Endothelial cell of umbilical vein (primary cell): ENCODE results near the gene ARHGAP30. TPM values are rescaled to one million over a fixed set of nuclear protein-coding genes. Genes with fewer than 3 reads are reported as not detected.
A peak's percentile ranks its signal among the peaks of the same experiment; 100 is the strongest.

Source experiments
- BruUV-seq: library from RNA; stranded (reverse); fragments of 400-500 nt; replicated peaks from 2 replicates; lab custom pipeline; 2021; lab: Mats Ljungman, UMichigan
- CTCF ChIA-PET: fragments of 300-600, 350-600 bp; sonication (Branson Sonifier 250); formaldehyde crosslinking; loops from one replicate; lab custom pipeline; 2021; ENCODE audit warnings: antibody characterized with exemption, inconsistent platforms; lab: Charles Lee
- POLR2A ChIA-PET: fragments of 300-600, 350-600 bp; sonication (Branson Sonifier 250); formaldehyde crosslinking; loops from one replicate; lab custom pipeline; 2021; ENCODE audit warnings: antibody characterized with exemption, inconsistent platforms; lab: Charles Lee
- DNase-seq: peaks from one replicate; pipeline ENCODE4 v3.0.0-alpha.2; 2011; ENCODE audit warnings: low read depth, low spot score
- FAIRE-seq: peaks from 2 replicates; lab custom pipeline; 2011; peaks lifted over from hg19 to GRCh38; lab: Jason Lieb, UNC
- H2AFZ ChIP-seq: 2 replicates; pipeline ENCODE4 v1.6.0; 2012; ENCODE audit warnings: low read depth, low read length, control low read depth, inconsistent platforms
- H3K27ac ChIP-seq: 2 replicates; pipeline ENCODE4 v1.5.1; 2011; ENCODE audit warnings: low read depth, mild to moderate bottlenecking, control low read depth, low read length, moderate library complexity; ENCODE audit not compliant: insufficient read depth
- H3K27me3 ChIP-seq, 2 experiments: 2 replicates each; pipeline versions ENCODE4 v1.6.0 to v1.6.1; 2011; ENCODE audit warnings: low read length in 2 of 2, mixed read lengths in 1 of 2; ENCODE audit not compliant: control insufficient read depth in 2 of 2, insufficient read depth in 2 of 2
- H3K36me3 ChIP-seq, 2 experiments: 2 replicates in 1 of 2; 3 replicates in 1 of 2; pipeline ENCODE4 v1.5.1; 2011; ENCODE audit warnings: low read length in 2 of 2, mild to moderate bottlenecking in 1 of 2, moderate library complexity in 1 of 2; ENCODE audit not compliant: control insufficient read depth in 2 of 2, insufficient read depth in 2 of 2; ENCODE audit errors: extremely low read depth in 1 of 2
- H3K4me1 ChIP-seq: 3 replicates; pipeline ENCODE4 v1.5.1; 2011; ENCODE audit warnings: mild to moderate bottlenecking, low read length; ENCODE audit not compliant: control insufficient read depth, insufficient read depth; ENCODE audit errors: extremely low read depth
- H3K4me2 ChIP-seq: 2 replicates; pipeline ENCODE4 v1.6.1; 2011; ENCODE audit warnings: low read length, control low read depth, mixed read lengths; ENCODE audit not compliant: insufficient read depth
- H3K4me3 ChIP-seq, 3 experiments: fragments of 200-600 bp in 1 of 3; sonication (generic), shearing (Covaris generic) in 1 of 3; replicated peaks in 1 of 3; 2 replicates each; pipeline ENCODE4 v1.5.1; 2011 to 2016; ENCODE audit warnings: control low read depth in 3 of 3, low read length in 3 of 3, mild to moderate bottlenecking in 2 of 3, inconsistent platforms in 1 of 3, low read depth in 1 of 3, moderate library complexity in 1 of 3; ENCODE audit not compliant: insufficient read depth in 1 of 3
- H3K79me2 ChIP-seq: 2 replicates; pipeline ENCODE4 v1.6.0; 2012; ENCODE audit warnings: low read length, inconsistent platforms; ENCODE audit not compliant: control insufficient read depth, insufficient read depth
- H3K9ac ChIP-seq: replicated peaks from 2 replicates; pipeline ENCODE3; 2011; ENCODE audit warnings: low read length, control low read depth; ENCODE audit not compliant: insufficient read depth; ENCODE audit errors: extremely low read depth
- H3K9me1 ChIP-seq: replicated peaks from 3 replicates; pipeline ENCODE4 v1.6.0; 2011; ENCODE audit warnings: mild to moderate bottlenecking, low read length; ENCODE audit not compliant: control insufficient read depth, insufficient read depth; ENCODE audit errors: extremely low read depth
- H3K9me3 ChIP-seq: replicated peaks from 2 replicates; pipeline ENCODE4 v1.5.1; 2012; ENCODE audit warnings: low read length, inconsistent platforms; ENCODE audit not compliant: control insufficient read depth, insufficient read depth
- H4K20me1 ChIP-seq: replicated peaks from 2 replicates; pipeline ENCODE3; 2011; ENCODE audit warnings: mild to moderate bottlenecking, low read length; ENCODE audit not compliant: control insufficient read depth, insufficient read depth; ENCODE audit errors: extremely low read depth
- EZH2 ChIP-seq: IDR thresholded peaks from 2 replicates; pipeline ENCODE4 v1.6.1; 2012; ENCODE audit warnings: borderline replicate concordance, low read depth, mild to moderate bottlenecking, moderate library complexity, low read length, inconsistent platforms; ENCODE audit not compliant: severe bottlenecking
- FOS ChIP-seq: IDR thresholded peaks from 2 replicates; pipeline ENCODE4 v1.6.1; 2011; ENCODE audit warnings: mild to moderate bottlenecking, low read length, moderate library complexity, borderline replicate concordance; ENCODE audit not compliant: insufficient read depth
- GATA2 ChIP-seq: IDR thresholded peaks from 2 replicates; pipeline ENCODE4 v1.7.0; 2011; ENCODE audit warnings: low read depth, mild to moderate bottlenecking, moderate library complexity, mixed read lengths, low read length; ENCODE audit not compliant: insufficient read length, insufficient read depth
- JUN ChIP-seq: IDR thresholded peaks from 2 replicates; pipeline ENCODE4 v1.6.1; 2011; ENCODE audit warnings: borderline replicate concordance, low read depth; ENCODE audit not compliant: insufficient read length, insufficient read depth
- POLR2A ChIP-seq: IDR thresholded peaks from 2 replicates; pipeline ENCODE4 v1.6.1; 2012; ENCODE audit warnings: low read depth, mild to moderate bottlenecking, control low read depth, low read length
- POLR2AphosphoS5 ChIP-seq: IDR thresholded peaks from 2 replicates; pipeline ENCODE4 v1.6.1; 2012; ENCODE audit warnings: low read depth, mild to moderate bottlenecking, control low read depth, low read length, moderate library complexity; ENCODE audit not compliant: insufficient read depth
- dilution Hi-C: fragments of 300-500 bp; cut with MboI; formaldehyde crosslinking; loops from one replicate; pipeline ENCODE4 v1.15.0; 2019; ENCODE audit warnings: low sequenced_read_pairs; ENCODE audit not compliant: extremely low pct_ligation_motif_present
- intact Hi-C: fragments of 100-400 bp; cut with micrococcal nuclease; formaldehyde crosslinking; loops from one replicate; pipeline ENCODE4 v1.10.0; 2022
- polyA plus RNA-seq, 4 experiments: library from polyadenylated mRNA; depleted of rRNA in 3 of 4; stranded (reverse) in 3 of 4; unstranded in 1 of 4; fragments of >200 nt; gene quantifications; 2 replicates each; pipeline versions ENCODE4 v1.2.1 to v1.2.3, GENCODE V29; 2011 to 2012; ENCODE audit warnings: missing spikeins in 1 of 4
- total RNA-seq: library from RNA; stranded (reverse); gene quantifications from 2 replicates; pipeline ENCODE4 v1.2.3, GENCODE V29; 2021
- TF ChIP-seq, protein P1 (sequence below): IDR thresholded peaks from 2 replicates; pipeline ENCODE4 v1.6.1; 2011; ENCODE audit not compliant: insufficient read depth, insufficient read length
- TF ChIP-seq, protein P2 (sequence below), 2 donors: IDR thresholded peaks; 1 replicate in 1 of 2; 2 replicates in 1 of 2; pipeline ENCODE4 v1.5.1; 2011; ENCODE audit warnings: low read length in 2 of 2, mild to moderate bottlenecking in 2 of 2, moderate library complexity in 2 of 2, control low read depth in 1 of 2, inconsistent platforms in 1 of 2, low read depth in 1 of 2; ENCODE audit not compliant: insufficient read depth in 1 of 2; ENCODE audit errors: extremely low read depth in 1 of 2

The ARHGAP30 gene
- total and polyA plus RNA-seq, 2 donors (not counting 3 experiments of a cell fraction or from before 2014, with no cell fraction given): not detected

DNA sequence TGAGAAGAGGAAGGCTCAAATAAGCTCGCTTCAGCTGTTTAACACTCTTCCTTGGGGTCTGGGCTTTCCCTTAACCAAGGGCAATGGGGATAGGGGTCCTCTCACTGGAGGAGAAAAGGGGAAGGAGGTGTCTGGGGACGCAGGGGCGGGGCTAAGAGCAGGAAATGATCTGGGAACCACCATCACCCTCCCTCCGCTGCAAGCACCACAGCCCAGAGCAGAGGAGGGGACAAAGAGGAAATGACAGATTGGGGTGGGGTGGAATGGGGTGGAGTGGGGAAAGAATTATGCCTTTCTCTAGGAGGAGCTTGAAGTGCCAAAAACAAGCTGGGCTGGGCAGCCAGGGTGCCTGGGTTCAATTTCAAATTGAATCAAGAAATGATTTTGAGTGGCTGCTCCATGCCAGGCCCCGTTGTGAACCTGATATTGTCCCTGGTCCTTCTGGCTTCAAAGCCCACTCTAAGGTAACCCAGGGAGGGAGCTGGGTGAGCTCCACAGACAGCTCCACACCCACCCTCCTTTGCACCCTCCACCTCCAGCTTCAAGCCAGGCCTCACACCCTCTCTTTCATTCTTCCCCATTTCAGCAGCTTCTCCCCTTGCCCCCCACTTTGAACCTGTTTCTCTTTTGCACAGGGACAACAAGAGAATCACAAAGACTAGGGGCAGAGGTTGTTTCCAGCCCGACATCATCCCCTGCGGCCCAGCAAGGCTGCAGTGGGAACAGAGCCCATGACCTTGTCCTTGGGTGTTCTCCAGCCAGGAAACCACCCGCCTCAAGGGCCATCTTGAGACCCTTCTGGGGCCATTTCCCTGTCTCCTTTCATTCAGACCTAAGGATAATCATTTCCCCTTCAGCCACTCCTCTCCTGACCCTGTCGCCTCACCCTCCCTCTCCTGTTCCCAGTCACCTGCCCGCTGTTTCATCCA is 1.1 kb downstream of the ARHGAP30 start:
- TF ChIP-seq POLR2A (no peak), POLR2AphosphoS5 (no peak)
- TF ChIP-seq, protein P1, sequence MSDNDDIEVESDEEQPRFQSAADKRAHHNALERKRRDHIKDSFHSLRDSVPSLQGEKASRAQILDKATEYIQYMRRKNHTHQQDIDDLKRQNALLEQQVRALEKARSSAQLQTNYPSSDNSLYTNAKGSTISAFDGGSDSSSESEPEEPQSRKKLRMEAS: no peak
- H3K9me3 ChIP-seq: no peaks in the 10 kb centered on the region
- peaks cover 2% of the 10 kb centered on the region in 2 experiments for H3K27me3 ChIP-seq
- H3K9ac ChIP-seq: no peak overlapping the region
- POLR2A ChIA-PET: interaction anchor here (0.6 kb wide), 1 partner anchor 1039 kb away, joined by 5 read pairs; no protein-coding TSS in a partner anchor
- no peaks in the 10 kb centered on the region for H3K4me1 ChIP-seq
- H3K9me1 ChIP-seq: no peaks in the 10 kb centered on the region
- no peak overlapping the region for H3K4me2 ChIP-seq
- DNase-seq (no peak), FAIRE-seq (no peak)
- H3K4me3 ChIP-seq: no peak overlapping the region
- no TSS peak for BruUV-seq
- intact Hi-C loops (no loop called here), dilution Hi-C loops (no loop called here)
- H3K36me3 ChIP-seq: no peaks in the 10 kb centered on the region
- CTCF ChIA-PET: interaction anchor here (1.3 to 1.6 kb wide), 3 partner anchors 23 to 78 kb away, joined by 4 to 7 read pairs (median 4); partner anchors contain the start of genes F11R and USF1
- H4K20me1 ChIP-seq: no peaks in the 10 kb centered on the region
- peak overlapping the region; percentile 48 for H2AFZ ChIP-seq
- H3K79me2 ChIP-seq: no peaks in the 10 kb centered on the region
- H3K27ac ChIP-seq: no peak overlapping the region

GRCh38 chr1:161066694-161067093 is 3.0 kb downstream of the ARHGAP30 start:
- H3K36me3 ChIP-seq: no peaks in the 10 kb centered on the region
- H3K9me1 ChIP-seq: no peaks in the 10 kb centered on the region
- no peak overlapping the region for H2AFZ ChIP-seq
- H3K9ac ChIP-seq: no peak overlapping the region
- H3K4me3 ChIP-seq: no peak overlapping the region
- H3K27me3 ChIP-seq: peaks cover 2% of the 10 kb centered on the region in 2 experiments
- H3K9me3 ChIP-seq: no peaks in the 10 kb centered on the region
- CTCF ChIA-PET: interaction anchor here (1.5 kb wide), 1 partner anchor 69 kb away, joined by 4 read pairs; no protein-coding TSS in a partner anchor
- TF ChIP-seq, protein P2, sequence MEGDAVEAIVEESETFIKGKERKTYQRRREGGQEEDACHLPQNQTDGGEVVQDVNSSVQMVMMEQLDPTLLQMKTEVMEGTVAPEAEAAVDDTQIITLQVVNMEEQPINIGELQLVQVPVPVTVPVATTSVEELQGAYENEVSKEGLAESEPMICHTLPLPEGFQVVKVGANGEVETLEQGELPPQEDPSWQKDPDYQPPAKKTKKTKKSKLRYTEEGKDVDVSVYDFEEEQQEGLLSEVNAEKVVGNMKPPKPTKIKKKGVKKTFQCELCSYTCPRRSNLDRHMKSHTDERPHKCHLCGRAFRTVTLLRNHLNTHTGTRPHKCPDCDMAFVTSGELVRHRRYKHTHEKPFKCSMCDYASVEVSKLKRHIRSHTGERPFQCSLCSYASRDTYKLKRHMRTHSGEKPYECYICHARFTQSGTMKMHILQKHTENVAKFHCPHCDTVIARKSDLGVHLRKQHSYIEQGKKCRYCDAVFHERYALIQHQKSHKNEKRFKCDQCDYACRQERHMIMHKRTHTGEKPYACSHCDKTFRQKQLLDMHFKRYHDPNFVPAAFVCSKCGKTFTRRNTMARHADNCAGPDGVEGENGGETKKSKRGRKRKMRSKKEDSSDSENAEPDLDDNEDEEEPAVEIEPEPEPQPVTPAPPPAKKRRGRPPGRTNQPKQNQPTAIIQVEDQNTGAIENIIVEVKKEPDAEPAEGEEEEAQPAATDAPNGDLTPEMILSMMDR (IDR thresholded peaks at IDR 0.05; ENCODE audit: extremely low read depth in 1 of 2, insufficient read depth in 1 of 2, low read depth in 1 of 2, low read length in 2 of 2): no peak
- TF ChIP-seq EZH2: no peak
- TF ChIP-seq JUN: no peak
- TF ChIP-seq GATA2: no peak
- TF ChIP-seq FOS: no peak
- TF ChIP-seq, protein P1: no peak
- no peak for DNase-seq
- H3K4me2 ChIP-seq: no peak overlapping the region
- intact Hi-C loops: no loop called here
- no peak overlapping the region for H3K27ac ChIP-seq
- POLR2A ChIA-PET: no interaction called here
- FAIRE-seq: no peak
- BruUV-seq: no TSS peak
- H3K79me2 ChIP-seq: no peaks in the 10 kb centered on the region
- no peaks in the 10 kb centered on the region for H3K4me1 ChIP-seq
- no peaks in the 10 kb centered on the region for H4K20me1 ChIP-seq
- dilution Hi-C loops: no loop called here
